ENCODE measurements around the gene SAMD4A. TPM values are rescaled to one million over a fixed set of nuclear protein-coding genes. Genes with fewer than 3 reads are reported as not detected.

Gene SAMD4A
- polyA plus RNA-seq, 3 donors = 3.2 to 8.6 (median 4.2) TPM

- Mint-ChIP-seq H3K4me1 (peaks cover 45% of the 10 kb centered on the region), H3K27me3 (ENCODE audit: low read depth in 3 of 3) (peaks cover 0 to 7% (median 0%) of the 10 kb centered on the region in 3 donors), H3K9me3 (peaks cover 0 to 3% (median 0%) of the 10 kb centered on the region in 7 donors), H3K4me3 (no peak overlapping the region), H3K36me3 (peaks cover 32 to 47% of the 10 kb centered on the region in 2 donors), H3K27ac (no peak overlapping the region)
- intact Hi-C loops (cut with micrococcal nuclease) = no loop called here
- no peak overlapping the region for H2AFZ ChIP-seq (ENCODE audit: insufficient read depth, low read depth, low read length, poor library complexity, severe bottlenecking)
- H3K4me3 ChIP-seq (replicated peaks in 1 of 3; ENCODE audit: low read depth in 2 of 3, low read length in 3 of 3) = no peak overlapping the region
- 80% methylated on average over 1 of the region's 5 CpGs for WGBS (ENCODE audit: insufficient coverage)
- DNase-seq = no peak
- H3K4me2 ChIP-seq (replicated peaks; ENCODE audit: extremely low read depth, low read length, poor library complexity, severe bottlenecking) = no peak overlapping the region
- H3K36me3 ChIP-seq (replicated peaks in 1 of 2; ENCODE audit: control insufficient read depth in 1 of 2, insufficient read depth in 2 of 2, low read length in 2 of 2) = peaks cover 10 to 33% of the 10 kb centered on the region in 2 donors
- no peak overlapping the region for H3K27ac ChIP-seq (ENCODE audit: low read depth in 1 of 2, low read length in 2 of 2)
- no peaks in the 10 kb centered on the region for H3K9me3 ChIP-seq (replicated peaks in 1 of 2; ENCODE audit: control insufficient read depth in 1 of 2, insufficient read depth in 1 of 2, low read length in 2 of 2)
- H3K9ac ChIP-seq (ENCODE audit: insufficient read depth, low read length, poor library complexity, severe bottlenecking) = no peak overlapping the region
- no peaks in the 10 kb centered on the region for H3K27me3 ChIP-seq (ENCODE audit: control insufficient read depth in 2 of 2, insufficient read depth in 2 of 2, low read length in 2 of 2)
- no peaks in the 10 kb centered on the region for H3K79me2 ChIP-seq (ENCODE audit: insufficient read depth, low read length)
- peaks cover 43 to 59% of the 10 kb centered on the region in 2 donors for H3K4me1 ChIP-seq (ENCODE audit: control insufficient read depth in 1 of 2, insufficient read depth in 2 of 2, low read length in 2 of 2)
- TF ChIP-seq CTCF (IDR thresholded peaks at IDR 0.05) = no peak
- no peaks in the 10 kb centered on the region for H4K20me1 ChIP-seq (ENCODE audit: insufficient read depth, low read length)
Measured at GRCh38 chr14:54789166-54789565, 222.2 kb downstream of the SAMD4A start.

- intact Hi-C loops (cut with micrococcal nuclease) = no loop called here
- Histone ChIP-seq H2AFZ (ENCODE audit: insufficient read depth, low read depth, low read length, poor library complexity, severe bottlenecking) (no peak overlapping the region), H3K79me2 (ENCODE audit: insufficient read depth, low read length) (no peaks in the 10 kb centered on the region), H3K4me3 (replicated peaks in 1 of 3; ENCODE audit: low read depth in 2 of 3, low read length in 3 of 3) (no peak overlapping the region), H4K20me1 (ENCODE audit: insufficient read depth, low read length) (no peaks in the 10 kb centered on the region), H3K36me3 (replicated peaks in 1 of 2; ENCODE audit: control insufficient read depth in 1 of 2, insufficient read depth in 2 of 2, low read length in 2 of 2) (peaks cover 10 to 33% of the 10 kb centered on the region in 2 donors), H3K27me3 (ENCODE audit: control insufficient read depth in 2 of 2, insufficient read depth in 2 of 2, low read length in 2 of 2) (no peaks in the 10 kb centered on the region), H3K9ac (ENCODE audit: insufficient read depth, low read length, poor library complexity, severe bottlenecking) (no peak overlapping the region), H3K4me2 (replicated peaks; ENCODE audit: extremely low read depth, low read length, poor library complexity, severe bottlenecking) (no peak overlapping the region), H3K4me1 (ENCODE audit: control insufficient read depth in 1 of 2, insufficient read depth in 2 of 2, low read length in 2 of 2) (peaks cover 35 to 51% of the 10 kb centered on the region in 2 donors), H3K27ac (ENCODE audit: low read depth in 1 of 2, low read length in 2 of 2) (no peak overlapping the region), H3K9me3 (replicated peaks in 1 of 2; ENCODE audit: control insufficient read depth in 1 of 2, insufficient read depth in 1 of 2, low read length in 2 of 2) (peaks cover 3% of the 10 kb centered on the region in 2 donors)
- peaks cover 27 to 40% of the 10 kb centered on the region in 2 donors for H3K36me3 Mint-ChIP-seq
- TF ChIP-seq CTCF (IDR thresholded peaks at IDR 0.05) = no peak
- 100% methylated on average over 6 of the region's 12 CpGs for WGBS (ENCODE audit: insufficient coverage)
- peaks cover 0 to 2% (median 2%) of the 10 kb centered on the region in 3 donors for H3K27me3 Mint-ChIP-seq (ENCODE audit: low read depth in 3 of 3)
- DNase-seq = no peak
- peaks cover 37% of the 10 kb centered on the region for H3K4me1 Mint-ChIP-seq
- no peak overlapping the region for H3K4me3 Mint-ChIP-seq
- H3K9me3 Mint-ChIP-seq = peaks cover under 1 to 6% (median 4%) of the 10 kb centered on the region in 7 donors
- peak overlapping the region in 1 of 7 donors; percentile 32 for H3K27ac Mint-ChIP-seq
Measured at GRCh38 chr14:54789781-54790480, 223.0 kb downstream of the SAMD4A start.
